OCI-M1 (cell line): ENCODE data around the gene JPH4.

Source experiments
- DNase-seq: peaks from one replicate; lab custom pipeline; 2025; lab: John Stamatoyannopoulos, UW

Gene JPH4

GRCh38 chr14:23563473-23564180 lies 15.0 kb downstream of the JPH4 start:
- DNase-seq: no peak

- DNase-seq: peak; percentile 61
Observed at GRCh38 chr14:23562822-23563472, 15.6 kb downstream of the JPH4 start.

- no peak for DNase-seq
Observed at GRCh38 chr14:23561873-23562821, 16.4 kb downstream of the JPH4 start.

GRCh38 chr14:23561259-23561658 lies 17.3 kb downstream of the JPH4 start:
- no peak for DNase-seq

- DNase-seq: no peak
Observed at GRCh38 chr14:23559926-23560520, 18.6 kb downstream of the JPH4 start.

- peak; percentile 48 for DNase-seq
Observed at GRCh38 chr14:23559010-23559925, 19.3 kb downstream of the JPH4 start.

- DNase-seq: no peak
Observed at GRCh38 chr14:23558346-23559009, 20.1 kb downstream of the JPH4 start.

- no peak for DNase-seq
Observed at GRCh38 chr14:23557946-23558345, 20.6 kb downstream of the JPH4 start.

- no peak for DNase-seq
Observed at GRCh38 chr14:23557521-23557920, 21.1 kb downstream of the JPH4 start.

GRCh38 chr14:23556700-23557440 lies 21.7 kb downstream of the JPH4 start:
- no peak for DNase-seq

GRCh38 chr14:23555882-23556699 lies 22.5 kb downstream of the JPH4 start, which contains the start of gene THTPA:
Gene THTPA (plus strand): TSS chr14:23556271. CDS start chr14:23556758, 487 bp downstream.
- DNase-seq: peak; percentile 90

- DNase-seq: no peak
Observed at GRCh38 chr14:23555533-23555881, 23.1 kb downstream of the JPH4 start.

GRCh38 chr14:23551266-23552028 lies 27.1 kb downstream of the JPH4 start, which contains the start of gene ZFHX2:
Gene ZFHX2 (minus strand): TSS chr14:23551765. CDS start chr14:23535325, 16,440 bp downstream.
- DNase-seq: peak; percentile 84

GRCh38 chr14:23550812-23551265 lies 27.8 kb downstream of the JPH4 start:
- DNase-seq: no peak

- no peak for DNase-seq
Observed at GRCh38 chr14:23550131-23550811, 28.3 kb downstream of the JPH4 start.

GRCh38 chr14:23548351-23549318 lies 30.0 kb downstream of the JPH4 start:
- peak; percentile 21 for DNase-seq
